ENCODE data around the gene NELFCD.

GRCh38 chr20:59000326-59000725 lies 19.3 kb downstream of the NELFCD start:
- no peak for TF ChIP-seq EZH2phosphoT487 (IDR thresholded peaks at IDR 0.05; ENCODE audit: insufficient read depth, low read depth)
- TF ChIP-seq EZH2 (IDR thresholded peaks at IDR 0.05; ENCODE audit: insufficient read depth, poor library complexity, severe bottlenecking) = no peak

Measured in GM23248 (cell line).